SK-N-SH treated with all-trans-retinoic acid at 6 μM for 48 hours (cell line): Measurements from ENCODE around the gene UVRAG.

ENCODE experiments used
- ATAC-seq: fragments of 200-7000 bp; cut with Tn5 transposase; 3 replicates; pipeline ENCODE4 v1.9.1; 2020; ENCODE audit warnings: mild to moderate bottlenecking, moderate library complexity
- ARNTL ChIP-seq: fragments of 450-650 bp; formaldehyde crosslinking; IDR thresholded peaks from 2 replicates; pipeline ENCODE4 v1.5.0; 2020; ENCODE audit warnings: low read depth, mild to moderate bottlenecking, moderate library complexity, borderline replicate concordance
- BACH2 ChIP-seq: fragments of 250-450 bp; sonication (Bioruptor Pico); IDR thresholded peaks from 2 replicates; pipeline ENCODE4 v1.9.0; 2021; ENCODE audit warnings: mild to moderate bottlenecking, borderline replicate concordance
- CREB5 ChIP-seq: fragments of 250-450 bp; sonication (Bioruptor Pico); IDR thresholded peaks from 2 replicates; pipeline ENCODE4 v1.5.1; 2020; ENCODE audit warnings: low read depth, mild to moderate bottlenecking, moderate library complexity
- CSDC2 ChIP-seq: fragments of 250-450 bp; sonication (Bioruptor Pico); IDR thresholded peaks from 2 replicates; pipeline ENCODE4 v1.5.0; 2020; ENCODE audit warnings: mild to moderate bottlenecking, moderate library complexity
- CSRNP3 ChIP-seq: fragments of 250-450 bp; sonication (Bioruptor Pico); IDR thresholded peaks from 2 replicates; pipeline ENCODE4 v1.5.1; 2021; ENCODE audit warnings: mild to moderate bottlenecking, moderate library complexity
- ESRRG ChIP-seq: fragments of 250-450 bp; sonication (Bioruptor Pico); IDR thresholded peaks from 2 replicates; pipeline ENCODE4 v1.6.1; 2021; ENCODE audit warnings: mild to moderate bottlenecking
- GLIS3 ChIP-seq: fragments of 250-450 bp; sonication (Bioruptor Pico); IDR thresholded peaks from 2 replicates; pipeline ENCODE4 v1.5.0; 2020; ENCODE audit warnings: mild to moderate bottlenecking, moderate library complexity
- PATZ1 ChIP-seq: fragments of 250-450 bp; sonication (Bioruptor Pico); IDR thresholded peaks from 2 replicates; pipeline ENCODE4 v1.8.0; 2020; ENCODE audit warnings: mild to moderate bottlenecking, moderate library complexity, borderline replicate concordance
- PPARA ChIP-seq: fragments of 250-450 bp; sonication (Bioruptor Pico); IDR thresholded peaks from 2 replicates; pipeline ENCODE4 v1.5.0; 2020; ENCODE audit warnings: mild to moderate bottlenecking, borderline replicate concordance
- RARB ChIP-seq: fragments of 250-450 bp; sonication (Bioruptor Pico); IDR thresholded peaks from 2 replicates; pipeline ENCODE4 v1.8.0; 2021; ENCODE audit warnings: mild to moderate bottlenecking, moderate library complexity
- SNAI2 ChIP-seq: fragments of 250-450 bp; sonication (Bioruptor Pico); IDR thresholded peaks from 2 replicates; pipeline ENCODE4 v1.5.0; 2020; ENCODE audit warnings: mild to moderate bottlenecking, moderate library complexity
- TCF4 ChIP-seq: fragments of 250-450 bp; sonication (Bioruptor Pico); IDR thresholded peaks from 2 replicates; pipeline ENCODE4 v1.8.0; 2021; ENCODE audit warnings: mild to moderate bottlenecking, moderate library complexity, borderline replicate concordance
- TOX ChIP-seq: fragments of 250-450 bp; sonication (Bioruptor Pico); IDR thresholded peaks from 2 replicates; pipeline ENCODE4 v1.8.0; 2021; ENCODE audit warnings: mild to moderate bottlenecking, moderate library complexity, borderline replicate concordance
- TSHZ2 ChIP-seq: fragments of 250-450 bp; sonication (Bioruptor Pico); IDR thresholded peaks from 2 replicates; pipeline ENCODE4 v1.5.0; 2020; ENCODE audit warnings: mild to moderate bottlenecking, moderate library complexity
- ZC3H10 ChIP-seq: fragments of 250-450 bp; sonication (Bioruptor Pico); IDR thresholded peaks from 2 replicates; pipeline ENCODE4 v1.5.1; 2021; ENCODE audit warnings: mild to moderate bottlenecking, moderate library complexity
- ZFP3 ChIP-seq: fragments of 250-450 bp; sonication (Bioruptor Pico); IDR thresholded peaks from 2 replicates; pipeline ENCODE4 v1.5.0; 2020; ENCODE audit warnings: mild to moderate bottlenecking, moderate library complexity
- ZFP30 ChIP-seq: fragments of 450-650 bp; formaldehyde crosslinking; IDR thresholded peaks from 2 replicates; pipeline ENCODE4 v1.5.0; 2022; ENCODE audit warnings: mild to moderate bottlenecking, moderate library complexity
- ZNF565 ChIP-seq: fragments of 450-650 bp; formaldehyde crosslinking; conservative IDR thresholded peaks from 2 replicates; pipeline ENCODE4 v1.5.0; 2020; ENCODE audit warnings: low read depth, mild to moderate bottlenecking, moderate library complexity
- ZNF70 ChIP-seq: fragments of 450-650 bp; formaldehyde crosslinking; IDR thresholded peaks from 2 replicates; pipeline ENCODE4 v1.5.0; 2020; ENCODE audit warnings: mild to moderate bottlenecking, moderate library complexity
- ZNF8 ChIP-seq: fragments of 450-650 bp; formaldehyde crosslinking; IDR thresholded peaks from 2 replicates; pipeline ENCODE4 v1.5.0; 2020; ENCODE audit warnings: mild to moderate bottlenecking, moderate library complexity
- TF ChIP-seq, protein P1 (sequence below): fragments of 250-450 bp; sonication (Bioruptor Pico); IDR thresholded peaks from 2 replicates; pipeline ENCODE4 v1.8.0; 2021; ENCODE audit warnings: low read depth, mild to moderate bottlenecking, moderate library complexity, borderline replicate concordance

The UVRAG gene

GRCh38 chr11:75894036-75894585, 79.1 kb downstream of the UVRAG start:
- ATAC-seq: no peak
- TF ChIP-seq PATZ1: no peak
- no peak for TF ChIP-seq ZNF70 (CRISPR knock-in tag)
- no peak for TF ChIP-seq ZNF8 (CRISPR knock-in tag)
- no peak for TF ChIP-seq ZFP30 (CRISPR knock-in tag)
- no peak for TF ChIP-seq SNAI2 (CRISPR knock-in tag)
- no peak for TF ChIP-seq ZC3H10
- no peak for TF ChIP-seq TCF4 (CRISPR knock-in tag)
- TF ChIP-seq RARB (CRISPR knock-in tag): no peak
- TF ChIP-seq ARNTL (CRISPR knock-in tag): no peak
- TF ChIP-seq PPARA (CRISPR knock-in tag): no peak
- no peak for TF ChIP-seq TOX
- no peak for TF ChIP-seq ZNF565 (CRISPR knock-in tag)
- TF ChIP-seq ESRRG (CRISPR knock-in tag): no peak
- TF ChIP-seq, protein P1, sequence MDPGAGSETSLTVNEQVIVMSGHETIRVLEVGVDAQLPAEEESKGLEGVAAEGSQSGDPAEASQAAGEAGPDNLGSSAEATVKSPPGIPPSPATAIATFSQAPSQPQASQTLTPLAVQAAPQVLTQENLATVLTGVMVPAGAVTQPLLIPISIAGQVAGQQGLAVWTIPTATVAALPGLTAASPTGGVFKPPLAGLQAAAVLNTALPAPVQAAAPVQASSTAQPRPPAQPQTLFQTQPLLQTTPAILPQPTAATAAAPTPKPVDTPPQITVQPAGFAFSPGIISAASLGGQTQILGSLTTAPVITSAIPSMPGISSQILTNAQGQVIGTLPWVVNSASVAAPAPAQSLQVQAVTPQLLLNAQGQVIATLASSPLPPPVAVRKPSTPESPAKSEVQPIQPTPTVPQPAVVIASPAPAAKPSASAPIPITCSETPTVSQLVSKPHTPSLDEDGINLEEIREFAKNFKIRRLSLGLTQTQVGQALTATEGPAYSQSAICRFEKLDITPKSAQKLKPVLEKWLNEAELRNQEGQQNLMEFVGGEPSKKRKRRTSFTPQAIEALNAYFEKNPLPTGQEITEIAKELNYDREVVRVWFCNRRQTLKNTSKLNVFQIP (CRISPR knock-in tag): no peak
- no peak for TF ChIP-seq BACH2 (CRISPR knock-in tag)
- TF ChIP-seq CREB5 (CRISPR knock-in tag): no peak

- ATAC-seq: peak; percentile 62
- no peak for TF ChIP-seq SNAI2 (CRISPR knock-in tag)
- no peak for TF ChIP-seq PATZ1
These were observed 81.9 kb downstream of the UVRAG start for GRCh38 chr11:75896843-75897419.

DNA sequence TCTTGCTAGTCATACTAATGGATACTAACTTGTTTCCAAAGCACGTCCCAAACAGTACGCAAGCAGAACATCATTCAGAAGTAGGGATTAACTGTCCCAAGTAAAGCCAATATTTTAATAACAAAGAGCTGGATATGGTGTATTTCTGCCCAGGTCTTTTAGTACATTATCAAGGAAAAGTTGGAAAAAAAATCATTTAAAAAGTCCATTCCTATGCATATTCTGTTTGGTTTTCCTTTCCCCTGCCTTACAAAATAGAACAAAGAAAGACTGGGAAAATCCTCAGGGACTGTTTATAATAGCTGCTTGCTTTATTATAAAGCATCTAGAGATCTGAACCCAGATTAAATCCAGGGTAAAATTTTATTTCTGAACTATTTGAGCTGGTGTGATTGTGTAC, 83.9 kb downstream of the UVRAG start:
- no peak for TF ChIP-seq SNAI2 (CRISPR knock-in tag)
- TF ChIP-seq TCF4 (CRISPR knock-in tag): no peak
- no peak for TF ChIP-seq GLIS3 (CRISPR knock-in tag)
- no peak for TF ChIP-seq ZFP30 (CRISPR knock-in tag)
- TF ChIP-seq ZFP3 (CRISPR knock-in tag): no peak
- no peak for TF ChIP-seq CSRNP3
- TF ChIP-seq, protein P1 (CRISPR knock-in tag): no peak
- TF ChIP-seq ZC3H10: no peak
- no peak for TF ChIP-seq PATZ1
- TF ChIP-seq CSDC2 (CRISPR knock-in tag): no peak
- TF ChIP-seq BACH2 (CRISPR knock-in tag): no peak
- TF ChIP-seq ZNF70 (CRISPR knock-in tag): no peak
- TF ChIP-seq ZNF565 (CRISPR knock-in tag): no peak
- TF ChIP-seq TOX: no peak
- no peak for TF ChIP-seq TSHZ2 (CRISPR knock-in tag)
- ATAC-seq: no peak
